ENCODE results near the gene PRPF6.
A peak's percentile ranks its signal among the peaks of the same experiment; 100 is the strongest.

Gene PRPF6

DNA sequence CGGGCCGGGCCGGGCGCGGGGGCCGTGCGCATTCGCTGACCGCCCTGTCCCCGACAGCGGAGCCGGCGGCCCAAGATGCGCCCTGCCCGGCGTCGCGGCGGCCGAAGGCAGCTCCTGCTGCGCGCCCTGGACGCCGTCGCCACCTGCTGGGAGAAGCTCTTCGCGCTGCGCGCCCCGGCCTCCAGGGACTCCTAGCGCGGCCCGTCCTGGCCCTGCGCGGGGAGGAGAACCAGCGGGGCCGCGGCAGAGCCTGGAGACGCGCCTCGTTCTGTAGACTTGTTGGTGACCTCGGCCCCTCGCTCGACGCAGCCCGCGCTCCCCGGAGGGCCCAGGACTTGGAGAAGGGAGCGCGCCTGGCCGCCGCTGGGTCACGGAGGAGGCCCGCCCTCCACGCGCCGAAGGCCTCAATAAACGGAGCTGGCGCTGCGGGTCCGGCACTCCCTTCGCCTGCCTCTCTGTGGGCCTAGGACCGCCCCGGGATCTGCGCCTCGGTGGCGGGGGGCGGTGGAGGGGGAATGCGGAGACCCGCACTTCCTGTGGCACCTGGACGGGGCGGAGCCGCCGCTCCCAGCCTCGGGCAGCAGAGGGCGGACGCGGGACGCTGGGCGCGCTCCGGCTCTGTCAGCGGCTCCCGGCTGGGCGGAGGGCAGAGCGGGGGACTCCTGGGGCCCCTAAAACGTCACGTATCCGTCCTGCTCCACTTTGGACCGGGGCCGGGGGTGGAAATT lies 57.8 kb downstream of the PRPF6 start:
- H3K4me3 ChIP-seq (ENCODE audit: low read depth, low read length): peak overlapping the region; percentile 47
- peak; percentile 44 for DNase-seq (ENCODE audit: low read depth)
- TF ChIP-seq, protein P1, sequence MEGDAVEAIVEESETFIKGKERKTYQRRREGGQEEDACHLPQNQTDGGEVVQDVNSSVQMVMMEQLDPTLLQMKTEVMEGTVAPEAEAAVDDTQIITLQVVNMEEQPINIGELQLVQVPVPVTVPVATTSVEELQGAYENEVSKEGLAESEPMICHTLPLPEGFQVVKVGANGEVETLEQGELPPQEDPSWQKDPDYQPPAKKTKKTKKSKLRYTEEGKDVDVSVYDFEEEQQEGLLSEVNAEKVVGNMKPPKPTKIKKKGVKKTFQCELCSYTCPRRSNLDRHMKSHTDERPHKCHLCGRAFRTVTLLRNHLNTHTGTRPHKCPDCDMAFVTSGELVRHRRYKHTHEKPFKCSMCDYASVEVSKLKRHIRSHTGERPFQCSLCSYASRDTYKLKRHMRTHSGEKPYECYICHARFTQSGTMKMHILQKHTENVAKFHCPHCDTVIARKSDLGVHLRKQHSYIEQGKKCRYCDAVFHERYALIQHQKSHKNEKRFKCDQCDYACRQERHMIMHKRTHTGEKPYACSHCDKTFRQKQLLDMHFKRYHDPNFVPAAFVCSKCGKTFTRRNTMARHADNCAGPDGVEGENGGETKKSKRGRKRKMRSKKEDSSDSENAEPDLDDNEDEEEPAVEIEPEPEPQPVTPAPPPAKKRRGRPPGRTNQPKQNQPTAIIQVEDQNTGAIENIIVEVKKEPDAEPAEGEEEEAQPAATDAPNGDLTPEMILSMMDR (IDR thresholded peaks at IDR 0.05; ENCODE audit: low read depth, low read length, missing control alignments): peak; percentile 72

GRCh38 chr20:64039293-64040160 lies 58.6 kb downstream of the PRPF6 start:
- peak overlapping the region; percentile 47 for H3K4me3 ChIP-seq (ENCODE audit: low read depth, low read length)
- TF ChIP-seq, protein P1 (IDR thresholded peaks at IDR 0.05; ENCODE audit: low read depth, low read length, missing control alignments): no peak
- DNase-seq (ENCODE audit: low read depth): no peak

DNA sequence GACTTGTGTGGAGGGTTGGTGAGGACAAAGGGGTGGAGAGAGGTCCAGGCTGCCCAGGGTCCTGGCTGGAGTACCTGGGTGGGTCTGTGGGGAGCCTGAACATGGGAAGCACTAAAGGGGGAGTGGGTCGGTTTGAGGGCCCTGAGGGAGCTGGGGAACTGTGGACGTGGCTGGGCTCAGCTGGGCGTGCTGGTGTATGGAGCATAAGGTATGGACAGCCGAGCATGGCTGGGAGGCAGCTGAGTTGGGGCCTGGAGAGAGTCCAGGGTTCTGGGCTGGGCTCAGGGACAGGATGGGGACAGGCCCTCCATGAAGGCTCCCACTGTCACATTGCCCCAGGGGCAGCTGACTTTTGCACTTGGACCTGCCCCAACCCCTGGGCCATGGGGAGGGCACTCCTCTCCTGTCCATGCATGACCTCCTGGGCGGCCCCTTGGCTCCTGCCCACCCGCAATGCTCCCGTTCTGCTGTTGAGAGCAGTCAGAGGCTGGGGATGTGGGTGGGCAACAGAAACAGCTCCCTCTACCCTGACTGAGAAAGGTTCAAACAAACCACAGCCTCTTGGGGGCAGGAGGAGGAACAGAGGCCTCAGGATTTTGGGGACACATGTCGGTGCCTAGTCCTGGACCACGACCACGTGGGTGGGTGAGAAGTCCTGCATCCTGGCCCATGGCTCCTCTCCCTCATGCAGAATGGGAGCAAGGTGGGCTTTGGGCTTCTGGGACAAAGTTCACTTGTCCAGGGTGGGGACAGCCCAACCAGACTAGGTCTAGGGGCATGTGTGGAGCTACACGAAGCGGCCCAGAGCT lies 59.5 kb downstream of the PRPF6 start:
- no peak overlapping the region for H3K4me3 ChIP-seq (ENCODE audit: low read depth, low read length)
- no peak for DNase-seq (ENCODE audit: low read depth)
- TF ChIP-seq, protein P1 (IDR thresholded peaks at IDR 0.05; ENCODE audit: low read depth, low read length, missing control alignments): no peak

GRCh38 chr20:64041040-64041780 lies 60.3 kb downstream of the PRPF6 start:
- no peak overlapping the region for H3K4me3 ChIP-seq (ENCODE audit: low read depth, low read length)
- DNase-seq (ENCODE audit: low read depth): no peak
- TF ChIP-seq, protein P1 (IDR thresholded peaks at IDR 0.05; ENCODE audit: low read depth, low read length, missing control alignments): no peak

GRCh38 chr20:64041781-64042053 lies 60.8 kb downstream of the PRPF6 start:
- TF ChIP-seq, protein P1 (IDR thresholded peaks at IDR 0.05; ENCODE audit: low read depth, low read length, missing control alignments): no peak
- H3K4me3 ChIP-seq (ENCODE audit: low read depth, low read length): peak overlapping the region; percentile 74
- DNase-seq (ENCODE audit: low read depth): no peak

GRCh38 chr20:64042054-64042781 lies 61.3 kb downstream of the PRPF6 start:
- no peak for DNase-seq (ENCODE audit: low read depth)
- TF ChIP-seq, protein P1 (IDR thresholded peaks at IDR 0.05; ENCODE audit: low read depth, low read length, missing control alignments): no peak

More at GRCh38 chr20:64042054-64042781, 61.3 kb downstream of the PRPF6 start:
- H3K4me3 ChIP-seq (ENCODE audit: low read depth, low read length): peak overlapping the region; percentile 74

All from GM12864 (cell line).